Measurements from ENCODE around the gene TET2. TPM values are rescaled to one million over a fixed set of nuclear protein-coding genes. Genes with fewer than 3 reads are reported as not detected.

The TET2 gene
- total RNA-seq, 2 donors from 2014 or later = 12.0 to 15.5 TPM

GRCh38 chr4:105207386-105207785, 60.7 kb downstream of the TET2 start:
- no peaks in the 10 kb centered on the region for H3K27me3 ChIP-seq (ENCODE audit: control insufficient read depth, insufficient read depth, low read length, poor library complexity, severe bottlenecking)
- no peaks in the 10 kb centered on the region for H3K36me3 ChIP-seq (ENCODE audit: control insufficient read depth, insufficient read depth, low read length)
- no peaks in the 10 kb centered on the region for H3K4me1 ChIP-seq (ENCODE audit: control insufficient read depth, insufficient read depth, low read length)
- TF ChIP-seq CTCF (conservative IDR thresholded peaks at IDR 0.05) = no peak
- H3K4me3 Mint-ChIP-seq = no peak overlapping the region
- no peak overlapping the region for H3K4me3 ChIP-seq (ENCODE audit: low read length)
- H3K4me1 Mint-ChIP-seq = peaks cover 31% of the 10 kb centered on the region
- no peak for DNase-seq
- no peaks in the 10 kb centered on the region for H3K36me3 Mint-ChIP-seq (ENCODE audit: low read depth)
- H3K27me3 Mint-ChIP-seq (ENCODE audit: insufficient read depth) = no peaks in the 10 kb centered on the region
- no peaks in the 10 kb centered on the region for H3K9me3 Mint-ChIP-seq
- no peak overlapping the region for H3K9ac ChIP-seq (ENCODE audit: extremely low read depth, low read length, poor library complexity, severe bottlenecking)
- no peak overlapping the region for H3K27ac ChIP-seq (ENCODE audit: low read depth, low read length)
- no peak overlapping the region for H3K27ac Mint-ChIP-seq
- 85 to 93% methylated on average over 2 of the region's 2 CpGs for WGBS, 2 experiments (ENCODE audit: insufficient coverage in 1 of 2, insufficient read length in 1 of 2)
- H3K9me3 ChIP-seq (ENCODE audit: control insufficient read depth, low read length) = no peaks in the 10 kb centered on the region

- Mint-ChIP-seq H3K27me3 (ENCODE audit: insufficient read depth) (no peaks in the 10 kb centered on the region), H3K9me3 (no peaks in the 10 kb centered on the region), H3K4me1 (peaks cover 31% of the 10 kb centered on the region), H3K27ac (no peak overlapping the region), H3K36me3 (ENCODE audit: low read depth) (no peaks in the 10 kb centered on the region), H3K4me3 (no peak overlapping the region)
- no peak for TF ChIP-seq CTCF (conservative IDR thresholded peaks at IDR 0.05)
- Histone ChIP-seq H3K27ac (ENCODE audit: low read depth, low read length) (peak overlapping the region; percentile 11), H3K27me3 (ENCODE audit: control insufficient read depth, insufficient read depth, low read length, poor library complexity, severe bottlenecking) (no peaks in the 10 kb centered on the region), H3K9ac (ENCODE audit: extremely low read depth, low read length, poor library complexity, severe bottlenecking) (no peak overlapping the region), H3K4me3 (ENCODE audit: low read length) (no peak overlapping the region), H3K36me3 (ENCODE audit: control insufficient read depth, insufficient read depth, low read length) (no peaks in the 10 kb centered on the region), H3K4me1 (ENCODE audit: control insufficient read depth, insufficient read depth, low read length) (no peaks in the 10 kb centered on the region), H3K9me3 (ENCODE audit: control insufficient read depth, low read length) (no peaks in the 10 kb centered on the region)
- no peak for DNase-seq
- 60 to 61% methylated on average over 1 to 5 of the region's 5 CpGs for WGBS, 2 experiments (ENCODE audit: insufficient coverage in 1 of 2, insufficient read length in 1 of 2)
Observed at GRCh38 chr4:105208561-105208960, 61.9 kb downstream of the TET2 start.

GRCh38 chr4:105210916-105211315, 64.2 kb downstream of the TET2 start:
- Mint-ChIP-seq H3K4me3 (no peak overlapping the region), H3K27me3 (ENCODE audit: insufficient read depth) (no peaks in the 10 kb centered on the region), H3K4me1 (peaks cover 31% of the 10 kb centered on the region), H3K36me3 (ENCODE audit: low read depth) (no peaks in the 10 kb centered on the region), H3K9me3 (no peaks in the 10 kb centered on the region), H3K27ac (no peak overlapping the region)
- Histone ChIP-seq H3K27ac (ENCODE audit: low read depth, low read length) (no peak overlapping the region), H3K36me3 (ENCODE audit: control insufficient read depth, insufficient read depth, low read length) (no peaks in the 10 kb centered on the region), H3K9me3 (ENCODE audit: control insufficient read depth, low read length) (no peaks in the 10 kb centered on the region), H3K4me1 (ENCODE audit: control insufficient read depth, insufficient read depth, low read length) (no peaks in the 10 kb centered on the region), H3K9ac (ENCODE audit: extremely low read depth, low read length, poor library complexity, severe bottlenecking) (no peak overlapping the region), H3K4me3 (ENCODE audit: low read length) (no peak overlapping the region), H3K27me3 (ENCODE audit: control insufficient read depth, insufficient read depth, low read length, poor library complexity, severe bottlenecking) (no peaks in the 10 kb centered on the region)
- TF ChIP-seq CTCF (conservative IDR thresholded peaks at IDR 0.05) = no peak
- WGBS, 2 experiments (ENCODE audit: insufficient coverage in 1 of 2, insufficient read length in 1 of 2) = 87 to 100% methylated on average over 1 of the region's 1 CpG
- DNase-seq = no peak

All from endodermal cell (in vitro differentiated cells).